GM18517 (cell line): ENCODE measurements around the gene CFAP99.

Experiments used
- ATAC-seq: cut with Tn5 transposase; IDR thresholded peaks from one replicate; pipeline ENCODE4 v1.9.1; 2021; ENCODE audit warnings: mild to moderate bottlenecking, moderate library complexity; ENCODE audit not compliant: unreplicated experiment

The CFAP99 gene

DNA sequence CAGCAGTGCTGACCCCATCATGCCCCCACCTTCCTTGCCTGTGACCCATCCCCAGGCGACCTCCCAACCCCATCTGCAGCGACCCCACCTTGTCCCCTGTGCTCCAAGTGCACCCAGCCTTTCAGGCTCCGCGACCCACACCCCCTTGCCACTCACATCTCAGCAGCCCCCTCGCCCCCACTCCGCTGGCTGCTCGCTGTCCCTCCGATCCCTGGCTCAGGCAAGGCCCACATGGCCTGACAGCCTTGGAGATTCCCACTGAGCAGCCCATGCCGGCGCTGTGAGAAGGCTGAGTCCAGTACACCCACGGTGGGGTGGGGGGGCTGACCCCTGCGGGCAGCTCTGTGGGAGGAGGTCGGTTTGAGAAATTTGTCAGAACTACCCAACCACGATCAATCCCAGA, 9.4 kb upstream of the CFAP99 start:
- no peak for ATAC-seq

GRCh38 chr4:2411786-2412510, 6.8 kb upstream of the CFAP99 start:
- ATAC-seq: no peak

GRCh38 chr4:2412534-2412884, 6.2 kb upstream of the CFAP99 start:
- ATAC-seq: peak; percentile 28

DNA sequence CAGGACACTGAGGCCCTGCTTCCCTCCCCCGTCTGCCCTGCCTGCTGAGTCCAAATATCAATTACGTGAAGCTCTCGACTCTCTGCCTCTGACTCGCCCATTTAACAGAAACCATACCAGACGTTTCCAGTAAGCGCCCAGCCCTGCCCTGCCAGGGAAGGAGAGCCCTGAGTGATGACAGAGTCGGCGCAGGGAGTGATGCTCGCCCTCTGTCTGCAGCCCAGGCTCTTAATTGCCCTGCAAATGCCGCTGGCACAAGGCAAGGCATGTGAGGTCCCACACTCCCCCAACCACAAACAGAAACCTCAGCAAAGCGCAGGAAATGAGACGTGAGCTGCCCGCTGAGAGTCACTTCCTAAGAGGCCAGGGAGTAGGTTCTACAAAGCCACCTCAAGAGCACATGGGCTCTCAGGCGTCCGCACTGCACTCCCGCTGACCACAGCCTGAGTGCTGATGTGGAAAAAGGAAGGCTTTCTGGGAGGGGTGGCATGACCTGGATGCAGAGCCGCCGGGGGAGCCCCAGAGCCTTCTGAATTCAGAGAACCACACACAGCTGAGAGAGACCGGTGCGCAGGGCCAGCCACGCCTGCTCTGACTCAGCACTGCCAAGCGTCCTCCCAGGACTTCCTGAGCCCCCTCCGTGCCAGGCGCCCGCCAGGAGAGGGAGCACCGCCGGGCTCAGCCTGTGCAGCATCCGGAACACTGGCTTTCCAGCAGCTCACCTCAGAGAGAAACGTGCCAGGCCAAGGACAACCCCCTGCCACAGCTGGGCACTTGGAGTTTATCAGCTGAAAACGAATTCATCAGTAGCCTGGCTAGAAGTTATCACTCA, 5.7 kb upstream of the CFAP99 start:
- ATAC-seq: peak; percentile 71

- ATAC-seq: no peak
Observed at GRCh38 chr4:2413821-2414610, 4.7 kb upstream of the CFAP99 start.

- no peak for ATAC-seq
Observed at GRCh38 chr4:2415213-2415612, 3.5 kb upstream of the CFAP99 start.

DNA sequence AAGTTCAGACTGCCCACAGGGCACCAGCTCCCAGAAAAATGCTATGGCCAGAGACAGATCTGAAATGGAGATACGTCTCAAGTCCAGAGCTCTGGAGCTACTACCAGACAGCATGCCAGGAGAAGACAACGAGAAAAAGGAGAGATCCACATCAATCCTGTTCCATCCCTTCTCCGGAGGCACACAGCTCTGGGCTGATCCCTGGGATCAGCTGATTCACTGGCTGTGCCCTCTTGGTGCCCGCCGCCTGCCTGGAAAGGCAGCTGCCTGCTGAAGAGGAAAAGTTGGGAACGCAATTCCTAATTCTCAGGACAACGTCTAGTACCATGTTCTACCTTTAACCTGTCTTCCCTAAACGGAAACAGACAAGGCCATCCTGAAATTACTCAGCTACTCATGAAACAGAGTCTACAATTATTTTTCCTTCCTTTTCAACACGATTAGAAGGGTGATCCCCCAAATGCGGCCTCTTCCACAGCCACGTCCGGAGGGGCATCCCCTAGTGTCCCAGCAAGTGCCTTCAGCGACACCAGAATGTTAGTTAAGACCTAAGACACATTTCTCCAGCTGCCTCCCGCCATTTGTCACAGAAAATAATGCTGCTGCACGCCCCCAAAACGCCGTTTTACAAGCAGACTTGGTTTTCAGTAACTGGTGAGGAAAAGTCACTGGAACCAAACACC, 2.7 kb upstream of the CFAP99 start:
- no peak for ATAC-seq

DNA sequence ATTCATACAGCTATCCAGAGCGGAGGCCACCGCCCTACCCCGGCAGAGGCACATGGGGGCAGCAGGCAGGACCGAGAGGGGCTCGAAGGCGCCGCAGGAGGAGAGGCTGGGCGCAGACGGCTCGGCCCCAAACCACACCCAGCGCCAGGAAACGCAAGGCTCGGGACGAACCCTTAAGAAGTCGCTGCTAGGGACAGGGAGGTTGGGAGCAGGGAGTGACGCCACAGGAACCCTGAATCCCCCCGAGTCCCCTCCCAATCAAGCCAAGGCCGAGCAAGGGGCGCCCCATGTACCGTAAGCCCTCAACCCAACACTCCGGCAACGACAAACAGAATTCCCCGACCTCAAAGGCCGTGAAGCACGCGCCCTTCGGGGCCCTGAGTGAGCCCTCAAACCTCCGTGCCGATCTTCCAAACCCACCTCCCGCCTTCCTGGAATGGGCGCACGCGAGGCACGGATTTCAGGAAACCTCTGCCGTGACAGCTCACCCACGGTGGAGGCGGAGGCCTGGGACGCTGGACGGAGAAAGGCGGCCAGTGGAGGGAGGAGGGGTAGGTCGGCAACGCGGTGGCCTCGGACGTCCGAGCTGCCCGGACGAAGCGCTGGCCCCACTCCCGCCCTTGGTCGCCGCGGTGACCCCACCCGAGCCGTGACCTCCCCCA, 2.1 kb upstream of the CFAP99 start:
- no peak for ATAC-seq

GRCh38 chr4:2417226-2417764, 1.5 kb upstream of the CFAP99 start:
- no peak for ATAC-seq

GRCh38 chr4:2417765-2418649, 748 bp upstream of the CFAP99 start, which contains the start of gene ZFYVE28:
TSS of gene ZFYVE28 (minus strand) at chr4:2418645. CDS start at chr4:2418323, 322 bp downstream.
- peak; percentile 17 for ATAC-seq

GRCh38 chr4:2419814-2420213, 1.1 kb downstream of the CFAP99 start:
- no peak for ATAC-seq

GRCh38 chr4:2421928-2422327, 3.2 kb downstream of the CFAP99 start:
- ATAC-seq: no peak

- no peak for ATAC-seq
Observed at GRCh38 chr4:2423066-2423465, 4.3 kb downstream of the CFAP99 start.

DNA sequence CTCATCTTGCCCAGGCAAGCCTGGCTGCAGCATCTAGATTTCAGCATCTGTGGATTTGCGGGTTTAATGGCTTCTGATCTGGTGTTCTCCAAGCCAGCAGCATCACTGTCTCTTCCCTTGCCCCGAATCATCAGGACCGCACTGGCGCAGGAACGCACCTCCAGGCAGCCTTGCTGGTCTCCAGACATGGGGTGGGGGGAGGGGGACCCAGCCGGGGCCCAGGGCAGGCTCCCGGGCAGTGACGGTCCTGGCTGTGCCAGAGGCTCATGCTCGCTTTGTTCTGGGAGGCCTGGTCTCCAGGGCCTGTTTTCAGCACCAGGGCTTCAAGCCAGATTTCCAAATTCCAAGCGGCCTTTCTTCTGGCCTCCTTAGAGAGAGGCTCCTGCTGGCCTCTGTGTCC, 4.9 kb downstream of the CFAP99 start:
- no peak for ATAC-seq

GRCh38 chr4:2424581-2424980, 5.8 kb downstream of the CFAP99 start:
- ATAC-seq: no peak

GRCh38 chr4:2425386-2426068, 6.8 kb downstream of the CFAP99 start:
- ATAC-seq: no peak

GRCh38 chr4:2426069-2426397, 7.3 kb downstream of the CFAP99 start:
- no peak for ATAC-seq

DNA sequence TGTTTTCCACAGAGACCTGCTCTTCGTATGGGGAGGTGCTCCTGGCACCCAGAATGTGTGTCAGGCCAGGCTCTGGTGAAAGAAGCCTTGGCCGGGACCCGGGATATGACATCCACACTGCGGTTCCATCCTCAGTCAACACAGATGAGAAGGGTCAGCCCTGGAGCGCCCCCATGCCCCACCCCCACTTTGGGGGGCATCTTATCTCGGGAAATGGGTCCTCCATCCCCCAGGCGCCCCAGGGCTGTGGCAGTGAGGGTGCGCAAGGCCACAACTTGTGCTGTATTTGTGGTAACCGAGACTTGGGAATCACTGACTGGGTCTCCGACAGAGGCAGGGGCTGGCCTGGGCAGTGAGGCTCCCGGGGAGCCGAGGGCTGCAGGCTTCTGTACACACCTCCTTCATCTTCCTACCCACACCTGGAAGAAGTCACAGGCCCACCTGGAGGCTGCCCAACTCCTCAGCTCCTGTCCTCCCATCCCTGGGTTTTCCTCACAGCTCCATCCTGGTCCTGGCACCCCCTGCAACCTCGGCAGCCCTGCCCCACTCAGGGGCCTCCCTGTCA, 8.0 kb downstream of the CFAP99 start:
- no peak for ATAC-seq
